ENCODE results near the gene RNF114. TPM values are rescaled to one million over a fixed set of nuclear protein-coding genes. Genes with fewer than 3 reads are reported as not detected.

The RNF114 gene
- total RNA-seq, 1 donor from 2014 or later = 46.8 TPM

DNA sequence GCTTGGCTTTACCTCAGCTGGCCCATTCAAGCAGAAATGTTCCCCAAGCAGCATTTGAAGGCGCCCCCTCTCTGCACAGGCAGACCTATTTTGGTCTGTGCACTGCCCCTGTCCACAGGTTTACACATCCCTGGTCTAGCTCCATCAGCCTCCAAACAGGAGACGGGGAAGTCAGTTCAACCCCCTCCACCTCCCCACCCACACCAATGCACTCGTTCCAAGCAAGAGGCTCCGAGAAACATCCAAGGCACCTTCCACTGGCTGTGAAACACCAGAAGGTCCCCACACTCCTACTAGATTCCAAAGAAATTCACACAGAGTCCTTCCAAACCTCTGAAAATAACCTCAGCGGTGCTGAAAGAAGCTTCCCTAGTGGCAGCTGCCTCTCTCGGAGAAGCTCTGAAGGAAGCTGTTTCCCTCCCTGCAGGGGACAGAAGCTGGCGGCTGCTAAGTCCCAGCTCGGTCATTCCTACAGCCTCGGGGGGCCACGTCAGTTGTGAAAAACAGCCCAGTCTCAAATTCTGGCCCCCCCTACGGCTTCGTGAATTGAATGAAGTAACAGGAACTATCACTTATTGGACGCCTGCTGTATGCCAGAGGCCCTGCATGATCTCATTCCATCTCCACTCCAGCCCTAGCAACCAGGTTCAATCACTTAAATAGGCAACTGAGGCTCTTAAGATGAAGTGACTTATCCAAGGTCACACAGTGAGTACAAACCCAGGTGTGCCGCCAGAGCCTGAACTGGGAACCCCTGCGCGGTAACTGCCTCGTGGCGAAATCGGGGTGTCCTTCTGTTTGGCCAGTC is 21.7 kb upstream of the RNF114 start:
- Mint-ChIP-seq H3K27me3 (ENCODE audit: unreplicated experiment) (peaks cover 4% of the 10 kb centered on the region), H3K4me1 (ENCODE audit: unreplicated experiment) (peaks cover 11% of the 10 kb centered on the region), H3K27ac (ENCODE audit: unreplicated experiment) (peak overlapping the region; percentile 88), H3K9me3 (ENCODE audit: unreplicated experiment) (no peaks in the 10 kb centered on the region), H3K36me3 (ENCODE audit: low read depth, unreplicated experiment) (peaks cover 2% of the 10 kb centered on the region), H3K4me3 (ENCODE audit: unreplicated experiment) (peak overlapping the region; percentile 86)
- DNase-seq (ENCODE audit: low spot score) = peak; percentile 21
- TF ChIP-seq, protein P1, sequence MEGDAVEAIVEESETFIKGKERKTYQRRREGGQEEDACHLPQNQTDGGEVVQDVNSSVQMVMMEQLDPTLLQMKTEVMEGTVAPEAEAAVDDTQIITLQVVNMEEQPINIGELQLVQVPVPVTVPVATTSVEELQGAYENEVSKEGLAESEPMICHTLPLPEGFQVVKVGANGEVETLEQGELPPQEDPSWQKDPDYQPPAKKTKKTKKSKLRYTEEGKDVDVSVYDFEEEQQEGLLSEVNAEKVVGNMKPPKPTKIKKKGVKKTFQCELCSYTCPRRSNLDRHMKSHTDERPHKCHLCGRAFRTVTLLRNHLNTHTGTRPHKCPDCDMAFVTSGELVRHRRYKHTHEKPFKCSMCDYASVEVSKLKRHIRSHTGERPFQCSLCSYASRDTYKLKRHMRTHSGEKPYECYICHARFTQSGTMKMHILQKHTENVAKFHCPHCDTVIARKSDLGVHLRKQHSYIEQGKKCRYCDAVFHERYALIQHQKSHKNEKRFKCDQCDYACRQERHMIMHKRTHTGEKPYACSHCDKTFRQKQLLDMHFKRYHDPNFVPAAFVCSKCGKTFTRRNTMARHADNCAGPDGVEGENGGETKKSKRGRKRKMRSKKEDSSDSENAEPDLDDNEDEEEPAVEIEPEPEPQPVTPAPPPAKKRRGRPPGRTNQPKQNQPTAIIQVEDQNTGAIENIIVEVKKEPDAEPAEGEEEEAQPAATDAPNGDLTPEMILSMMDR (IDR thresholded peaks at IDR 0.05; ENCODE audit: unreplicated experiment) = no peak

DNA sequence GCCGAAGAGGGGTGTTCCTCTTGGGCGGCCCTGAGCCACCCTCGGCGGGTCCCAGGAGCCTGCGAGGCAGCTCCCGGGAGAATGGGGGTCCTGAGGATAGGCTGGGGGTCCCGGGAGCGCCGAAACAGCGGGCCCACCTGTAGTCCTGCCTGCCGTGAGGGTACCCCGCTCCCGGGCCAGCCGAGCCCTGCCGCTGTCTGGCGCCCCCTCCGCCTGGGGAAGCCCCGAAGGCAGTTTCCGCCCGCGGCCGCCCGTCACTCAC is 21.1 kb upstream of the RNF114 start:
- no peak for DNase-seq (ENCODE audit: low spot score)
- peaks cover 4% of the 10 kb centered on the region for H3K27me3 Mint-ChIP-seq (ENCODE audit: unreplicated experiment)
- peaks cover 11% of the 10 kb centered on the region for H3K4me1 Mint-ChIP-seq (ENCODE audit: unreplicated experiment)
- H3K27ac Mint-ChIP-seq (ENCODE audit: unreplicated experiment) = peak overlapping the region; percentile 88
- TF ChIP-seq, protein P1 (IDR thresholded peaks at IDR 0.05; ENCODE audit: unreplicated experiment) = no peak
- no peaks in the 10 kb centered on the region for H3K9me3 Mint-ChIP-seq (ENCODE audit: unreplicated experiment)
- H3K36me3 Mint-ChIP-seq (ENCODE audit: low read depth, unreplicated experiment) = no peaks in the 10 kb centered on the region
- H3K4me3 Mint-ChIP-seq (ENCODE audit: unreplicated experiment) = peak overlapping the region; percentile 86

DNA sequence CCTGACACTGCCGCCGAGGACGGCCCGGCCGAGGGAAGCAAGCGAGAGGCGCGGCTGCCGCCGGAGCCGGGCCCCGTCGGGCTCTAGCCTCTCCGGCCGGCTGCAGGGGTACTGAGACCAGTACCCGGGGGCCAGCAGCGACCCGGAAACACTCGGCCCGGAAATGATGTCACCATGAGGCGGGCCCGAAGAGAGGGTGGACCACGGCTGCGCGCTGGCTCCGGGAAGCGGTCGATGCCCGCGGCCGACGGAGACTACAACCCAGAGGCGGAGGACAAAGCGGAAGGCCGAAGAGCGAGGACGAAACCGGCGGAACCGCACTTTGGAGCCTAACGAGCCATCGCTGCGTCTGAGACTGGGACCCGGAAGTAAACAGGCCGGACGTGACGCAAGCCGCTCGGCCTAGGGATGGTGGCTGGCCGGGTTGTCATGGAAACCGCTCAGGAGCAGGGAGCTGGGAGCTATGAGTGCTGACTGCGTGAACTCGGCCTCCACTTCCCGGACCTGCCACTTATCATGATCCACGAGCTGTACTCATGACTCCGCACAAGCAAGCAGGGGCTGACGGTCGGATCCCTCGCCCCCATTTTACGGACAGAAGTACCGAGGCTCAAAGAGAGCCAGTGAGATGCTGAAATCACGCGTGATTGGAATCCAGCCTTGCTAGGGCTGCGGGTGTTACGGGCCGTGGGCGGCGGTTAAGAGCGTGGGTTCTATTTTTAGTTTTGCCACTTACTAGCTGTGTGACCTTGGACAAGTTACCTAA is 20.6 kb upstream of the RNF114 start, which contains the start of gene SPATA2:
Gene SPATA2 (minus strand): TSS at position 150 of the 766 bp plus-strand sequence. CDS start 7,039 bp downstream, outside the sequence.
- no peaks in the 10 kb centered on the region for H3K9me3 Mint-ChIP-seq (ENCODE audit: unreplicated experiment)
- peak; percentile 88 for DNase-seq (ENCODE audit: low spot score)
- H3K4me3 Mint-ChIP-seq (ENCODE audit: unreplicated experiment) = peak within 1 kb of the TSS; percentile 99
- TF ChIP-seq, protein P1 (IDR thresholded peaks at IDR 0.05; ENCODE audit: unreplicated experiment) = no peak
- H3K4me1 Mint-ChIP-seq (ENCODE audit: unreplicated experiment) = peaks cover 11% of the 10 kb centered on the region
- no peaks in the 10 kb centered on the region for H3K36me3 Mint-ChIP-seq (ENCODE audit: low read depth, unreplicated experiment)
- H3K27me3 Mint-ChIP-seq (ENCODE audit: unreplicated experiment) = peaks cover 4% of the 10 kb centered on the region
- H3K27ac Mint-ChIP-seq (ENCODE audit: unreplicated experiment) = peak within 1 kb of the TSS; percentile 100

DNA sequence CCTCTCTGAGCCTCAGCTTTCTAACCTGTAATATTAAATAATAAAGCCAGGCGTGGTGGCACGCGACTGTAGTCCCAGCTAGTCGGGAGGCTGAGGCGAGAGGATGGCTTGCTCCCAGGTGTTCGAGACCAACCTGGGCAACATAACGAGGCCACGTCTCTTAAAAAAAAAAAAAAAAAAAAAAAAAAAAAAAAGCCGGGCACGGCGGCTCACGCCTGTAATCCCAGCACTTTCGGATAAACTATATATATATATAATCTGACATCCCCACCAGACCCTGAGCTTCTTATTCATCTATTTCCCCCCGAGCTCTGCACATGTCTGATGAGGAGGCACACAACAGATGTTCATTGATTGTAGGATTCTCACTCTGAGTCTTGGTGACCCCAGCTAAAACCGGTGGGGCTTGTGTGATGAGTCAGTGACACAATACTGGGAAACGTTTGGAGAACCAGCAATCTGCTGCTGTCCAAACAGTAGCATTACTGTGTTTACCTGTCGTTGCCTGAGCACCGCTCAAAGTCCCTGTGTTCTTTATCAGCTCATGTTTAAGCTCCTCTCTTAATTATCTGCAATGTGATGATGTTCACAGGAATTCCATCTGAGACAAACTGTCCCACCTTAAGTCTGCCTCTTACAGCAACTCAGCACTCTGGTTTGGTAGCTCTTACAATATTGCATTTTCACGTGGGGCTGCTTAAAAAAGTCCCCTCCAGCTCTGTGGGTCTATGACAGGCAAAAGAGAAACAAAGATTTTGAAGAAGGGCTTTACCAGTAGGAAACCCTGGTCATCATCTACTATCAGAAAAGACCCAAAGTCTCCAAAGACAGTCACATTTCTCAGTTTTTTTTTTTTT is 19.8 kb upstream of the RNF114 start:
- Mint-ChIP-seq H3K9me3 (ENCODE audit: unreplicated experiment) (no peaks in the 10 kb centered on the region), H3K27ac (ENCODE audit: unreplicated experiment) (peak overlapping the region; percentile 100), H3K36me3 (ENCODE audit: low read depth, unreplicated experiment) (no peaks in the 10 kb centered on the region), H3K4me3 (ENCODE audit: unreplicated experiment) (peak overlapping the region; percentile 99), H3K27me3 (ENCODE audit: unreplicated experiment) (peaks cover 4% of the 10 kb centered on the region), H3K4me1 (ENCODE audit: unreplicated experiment) (peaks cover 11% of the 10 kb centered on the region)
- TF ChIP-seq, protein P1 (IDR thresholded peaks at IDR 0.05; ENCODE audit: unreplicated experiment) = no peak
- DNase-seq (ENCODE audit: low spot score) = no peak
